Smooth muscle cell (in vitro differentiated cells): Measurements from ENCODE around the gene TDRD7. TPM values are rescaled to one million over a fixed set of nuclear protein-coding genes. Genes with fewer than 3 reads are reported as not detected.

Experiments used
- DNase-seq: peaks from one replicate; lab custom pipeline; 2025; ENCODE audit not compliant: unreplicated experiment; lab: John Stamatoyannopoulos, UW
- H2AFZ ChIP-seq: fragments of 200-600 bp; sonication (generic); 2 replicates; pipeline ENCODE4 v1.6.0; 2016; ENCODE audit warnings: antibody characterized with exemption, low read depth, mild to moderate bottlenecking
- H3F3A ChIP-seq: fragments of 200-600 bp; sonication (generic); 2 replicates; pipeline ENCODE4 v1.6.0; 2017; ENCODE audit warnings: antibody characterized with exemption, low read depth
- H3K27ac ChIP-seq: fragments of 200-600 bp; sonication (generic); 2 replicates; pipeline ENCODE4 v1.5.1; 2016; ENCODE audit warnings: low read depth, mild to moderate bottlenecking
- H3K27me3 ChIP-seq: fragments of 200-600 bp; sonication (generic); 2 replicates; pipeline ENCODE4 v1.6.1; 2016; ENCODE audit warnings: low read depth, mild to moderate bottlenecking
- H3K36me3 ChIP-seq: fragments of 200-600 bp; sonication (generic); 2 replicates; pipeline ENCODE4 v1.5.1; 2016; ENCODE audit warnings: low read depth
- H3K4me1 ChIP-seq: fragments of 200-600 bp; sonication (generic); 2 replicates; pipeline ENCODE4 v1.5.1; 2016; ENCODE audit warnings: low read depth
- H3K4me2 ChIP-seq: fragments of 200-600 bp; sonication (generic); 2 replicates; pipeline ENCODE4 v1.6.0; 2016; ENCODE audit warnings: mild to moderate bottlenecking
- H3K4me3 ChIP-seq: fragments of 200-600 bp; sonication (generic); 2 replicates; pipeline ENCODE4 v1.5.1; 2016; ENCODE audit warnings: mild to moderate bottlenecking
- H3K79me2 ChIP-seq: fragments of 200-600 bp; sonication (generic); 2 replicates; pipeline ENCODE4 v1.6.0; 2016; ENCODE audit warnings: low read depth, mild to moderate bottlenecking
- H3K9ac ChIP-seq: fragments of 200-600 bp; sonication (generic); 2 replicates; pipeline ENCODE4 v1.6.0; 2016; ENCODE audit warnings: low read depth
- H3K9me3 ChIP-seq: fragments of 200-600 bp; sonication (generic); replicated peaks from 2 replicates; pipeline ENCODE4 v1.5.1; 2016; ENCODE audit warnings: low read depth
- H4K20me1 ChIP-seq: fragments of 200-600 bp; sonication (generic); 2 replicates; pipeline ENCODE4 v1.6.0; 2016; ENCODE audit warnings: low read depth
- WGBS: methylation state at CpG from one replicate; pipeline ENCODE4 v1.1.7; 2016; ENCODE audit warnings: low lambda C conversion rate; 5-methylcytosine and 5-hydroxymethylcytosine counted together
- polyA plus RNA-seq: library from polyadenylated mRNA; unstranded; fragments of >200 nt; fragmentation: Nextera tagmentation; extraction: Ambion mirVana; gene quantifications from 2 replicates; pipeline ENCODE4 v1.2.1, GENCODE V29; 2016
- total RNA-seq: library from RNA; depleted of rRNA; stranded (reverse); fragments of >200 nt; gene quantifications from 2 replicates; pipeline ENCODE4 v1.2.3, GENCODE V29; 2014
- TF ChIP-seq, protein P1 (sequence below): fragments of 200-600 bp; sonication (generic); IDR thresholded peaks from 2 replicates; pipeline ENCODE4 v1.5.1; 2017; ENCODE audit warnings: borderline replicate concordance, mild to moderate bottlenecking, antibody characterized with exemption; ENCODE audit not compliant: insufficient read depth, poor library complexity, severe bottlenecking

TDRD7 gene
- total and polyA plus RNA-seq, 2 experiments from 2014 or later: 1.5 to 3.4 TPM

DNA sequence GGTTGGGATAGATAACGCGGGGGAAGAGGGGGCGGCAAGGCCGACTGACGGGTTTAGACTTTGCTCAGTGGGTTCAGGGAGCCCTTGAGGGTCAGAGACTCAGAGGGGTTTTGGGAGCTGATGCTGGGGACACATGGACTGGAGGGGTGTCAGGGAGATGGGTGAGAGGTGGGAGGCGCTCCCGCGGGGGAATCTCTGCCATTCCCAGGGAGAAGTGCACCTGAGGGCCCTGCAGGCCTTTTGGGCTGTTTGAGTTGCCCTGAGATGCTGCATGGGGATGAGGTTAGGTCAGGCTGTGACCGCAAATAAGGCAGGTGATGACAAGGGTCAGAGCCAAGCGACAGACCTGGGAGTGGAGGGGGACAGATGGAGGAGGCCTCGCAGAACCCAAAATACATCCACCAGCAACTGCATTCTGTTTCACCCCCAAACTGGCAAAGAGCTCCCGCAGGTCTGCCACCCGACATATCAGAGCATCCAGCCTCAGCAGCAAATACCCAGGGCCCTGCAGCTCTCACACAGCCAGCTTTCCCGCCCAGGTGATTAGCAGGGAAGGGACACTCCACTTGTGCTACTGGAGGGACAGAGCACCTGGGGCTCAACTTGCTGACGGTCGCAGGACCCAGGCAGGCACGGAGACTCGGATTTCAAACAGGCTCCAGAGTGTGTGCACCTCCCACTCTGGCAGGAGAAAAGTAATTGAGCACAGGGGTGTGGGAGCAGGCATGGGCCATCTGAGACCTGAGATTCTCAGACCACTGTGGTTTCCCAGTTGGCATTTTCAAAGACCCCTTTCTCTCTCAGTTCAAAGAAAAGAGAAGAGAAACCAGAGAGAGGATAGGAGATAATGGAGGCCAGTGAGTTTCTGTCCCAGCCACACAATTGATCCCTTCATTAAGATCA is 116.0 kb downstream of the TDRD7 start:
- no peak for DNase-seq
- peaks cover 14% of the 10 kb centered on the region for H3K4me1 ChIP-seq
- TF ChIP-seq, protein P1, sequence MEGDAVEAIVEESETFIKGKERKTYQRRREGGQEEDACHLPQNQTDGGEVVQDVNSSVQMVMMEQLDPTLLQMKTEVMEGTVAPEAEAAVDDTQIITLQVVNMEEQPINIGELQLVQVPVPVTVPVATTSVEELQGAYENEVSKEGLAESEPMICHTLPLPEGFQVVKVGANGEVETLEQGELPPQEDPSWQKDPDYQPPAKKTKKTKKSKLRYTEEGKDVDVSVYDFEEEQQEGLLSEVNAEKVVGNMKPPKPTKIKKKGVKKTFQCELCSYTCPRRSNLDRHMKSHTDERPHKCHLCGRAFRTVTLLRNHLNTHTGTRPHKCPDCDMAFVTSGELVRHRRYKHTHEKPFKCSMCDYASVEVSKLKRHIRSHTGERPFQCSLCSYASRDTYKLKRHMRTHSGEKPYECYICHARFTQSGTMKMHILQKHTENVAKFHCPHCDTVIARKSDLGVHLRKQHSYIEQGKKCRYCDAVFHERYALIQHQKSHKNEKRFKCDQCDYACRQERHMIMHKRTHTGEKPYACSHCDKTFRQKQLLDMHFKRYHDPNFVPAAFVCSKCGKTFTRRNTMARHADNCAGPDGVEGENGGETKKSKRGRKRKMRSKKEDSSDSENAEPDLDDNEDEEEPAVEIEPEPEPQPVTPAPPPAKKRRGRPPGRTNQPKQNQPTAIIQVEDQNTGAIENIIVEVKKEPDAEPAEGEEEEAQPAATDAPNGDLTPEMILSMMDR: no peak
- no peak overlapping the region for H2AFZ ChIP-seq
- no peaks in the 10 kb centered on the region for H4K20me1 ChIP-seq
- no peak overlapping the region for H3K9ac ChIP-seq
- WGBS: 79% methylated on average over 18 of the region's 18 CpGs
- H3K4me3 ChIP-seq: no peak overlapping the region
- no peaks in the 10 kb centered on the region for H3K9me3 ChIP-seq
- H3K4me2 ChIP-seq: no peak overlapping the region
- H3F3A ChIP-seq: no peaks in the 10 kb centered on the region
- H3K79me2 ChIP-seq: no peaks in the 10 kb centered on the region
- H3K27ac ChIP-seq: no peak overlapping the region
- H3K27me3 ChIP-seq: peaks cover 56% of the 10 kb centered on the region
- no peaks in the 10 kb centered on the region for H3K36me3 ChIP-seq

DNA sequence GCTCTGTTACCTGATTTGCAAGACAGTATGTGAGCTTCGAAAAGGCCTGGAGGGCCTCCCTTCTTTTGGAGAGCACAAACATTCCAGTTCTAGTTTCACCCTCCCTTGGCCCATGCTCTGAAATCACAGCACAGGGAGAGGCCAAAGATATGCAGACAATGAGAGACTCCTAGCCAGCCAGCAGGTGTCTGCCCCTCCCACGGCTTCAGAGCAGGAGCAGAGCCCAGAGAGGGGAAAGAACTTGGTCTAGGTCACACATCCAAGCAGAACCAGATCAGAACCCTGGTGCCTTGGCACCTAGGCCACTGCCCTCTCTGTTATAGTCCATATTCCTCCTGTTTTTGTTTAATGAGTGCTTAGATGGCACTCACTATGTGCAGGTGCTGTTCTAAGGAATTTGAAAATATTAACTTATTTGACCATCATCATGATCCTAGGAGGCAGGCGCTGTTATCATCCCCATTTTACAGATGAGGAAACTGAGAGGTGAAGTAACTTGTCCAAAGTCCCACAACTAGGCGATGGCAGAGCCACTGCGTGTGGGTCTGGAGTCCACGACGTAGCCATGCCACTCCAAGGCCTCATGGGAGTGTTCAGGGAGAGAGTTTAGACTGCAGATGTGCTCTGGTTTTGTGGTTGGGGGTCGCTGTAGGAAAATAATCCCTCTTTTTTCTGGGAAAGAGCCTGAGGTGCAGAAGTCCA is 116.8 kb downstream of the TDRD7 start:
- no peak for DNase-seq
- Histone ChIP-seq H3K27me3 (peaks cover 48% of the 10 kb centered on the region), H3K4me1 (peaks cover 14% of the 10 kb centered on the region), H3F3A (no peaks in the 10 kb centered on the region), H3K4me2 (no peak overlapping the region), H3K9me3 (no peaks in the 10 kb centered on the region), H2AFZ (no peak overlapping the region), H3K27ac (no peak overlapping the region), H3K36me3 (no peaks in the 10 kb centered on the region), H4K20me1 (no peaks in the 10 kb centered on the region), H3K4me3 (no peak overlapping the region), H3K9ac (no peak overlapping the region), H3K79me2 (no peaks in the 10 kb centered on the region)
- TF ChIP-seq, protein P1: no peak
- 75% methylated on average over 8 of the region's 8 CpGs for WGBS

DNA sequence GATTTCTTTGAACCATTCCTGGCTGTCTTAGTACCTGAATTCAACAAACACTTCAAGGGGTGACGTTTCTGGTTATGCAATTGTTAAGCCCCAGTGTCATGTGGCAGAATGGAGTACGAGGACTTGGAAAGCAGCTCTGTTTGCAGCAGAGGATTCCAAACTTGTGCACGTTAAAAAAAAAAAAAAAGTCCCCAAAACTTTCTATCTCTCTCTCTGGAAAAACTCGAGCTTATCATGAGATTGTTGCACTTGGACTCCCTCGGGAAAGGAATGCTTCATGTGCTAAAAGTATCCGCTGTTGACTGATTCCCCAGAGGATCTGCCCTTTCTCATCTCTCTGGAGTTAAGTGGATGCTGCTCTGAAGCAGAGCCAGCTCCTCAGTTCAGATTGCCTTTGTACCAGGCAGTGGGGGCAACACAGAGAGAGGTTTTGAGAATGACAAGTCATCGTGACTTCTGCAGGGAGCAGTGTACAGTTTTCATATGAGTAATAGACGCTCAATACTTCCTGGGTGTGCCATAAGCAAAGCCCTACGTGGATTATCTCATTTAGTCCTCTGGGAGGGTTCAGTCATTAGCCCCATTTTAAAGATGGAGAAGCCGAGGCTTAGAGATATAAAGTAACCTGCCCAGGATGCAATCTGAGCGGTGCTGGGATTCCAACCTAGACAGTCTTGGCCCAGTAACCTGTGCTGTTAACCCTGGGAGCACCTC is 117.6 kb downstream of the TDRD7 start:
- TF ChIP-seq, protein P1: no peak
- Histone ChIP-seq H3K79me2 (no peaks in the 10 kb centered on the region), H3K4me3 (no peak overlapping the region), H3K9me3 (no peaks in the 10 kb centered on the region), H3K36me3 (no peaks in the 10 kb centered on the region), H2AFZ (no peak overlapping the region), H3K27ac (no peak overlapping the region), H4K20me1 (no peaks in the 10 kb centered on the region), H3K9ac (no peak overlapping the region), H3K4me2 (no peak overlapping the region), H3K27me3 (peaks cover 40% of the 10 kb centered on the region), H3F3A (no peaks in the 10 kb centered on the region), H3K4me1 (peaks cover 14% of the 10 kb centered on the region)
- DNase-seq: no peak
- 70% methylated on average over 11 of the region's 11 CpGs for WGBS
